Stomach (tissue), 4 donors: ENCODE measurements around the gene COG5.

Experiments used
- CTCF ChIP-seq, 7 experiments: fragments of 450-650 bp in 4 of 7; fragments of 200-600 bp in 3 of 7; sonication (generic) in 3 of 7; IDR thresholded peaks; one replicate each; pipeline ENCODE4 v1.5.1; 2016 to 2019; ENCODE audit warnings: antibody characterized with exemption in 7 of 7, control low read depth in 2 of 7, mild to moderate bottlenecking in 1 of 7
- POLR2A ChIP-seq, 4 donors: fragments of 450-650 bp; IDR thresholded peaks; one replicate each; pipeline ENCODE4 v1.6.1; 2016; ENCODE audit warnings: antibody characterized with exemption in 4 of 4, control low read depth in 2 of 4, mild to moderate bottlenecking in 1 of 4, moderate library complexity in 1 of 4

GRCh38 chr7:107276220-107276827 lies 287.4 kb downstream of the COG5 start:
- TF ChIP-seq POLR2A (IDR thresholded peaks at IDR 0.05) (no peak), CTCF (IDR thresholded peaks at IDR 0.05) (no peak)
